ENCODE measurements around the gene LEFTY2.
"Not testable (repeated sequence)": the region's sequence is repeated elsewhere in the genome, so short reads cannot be mapped to it uniquely, and the experiment has no call there.

Gene LEFTY2

DNA sequence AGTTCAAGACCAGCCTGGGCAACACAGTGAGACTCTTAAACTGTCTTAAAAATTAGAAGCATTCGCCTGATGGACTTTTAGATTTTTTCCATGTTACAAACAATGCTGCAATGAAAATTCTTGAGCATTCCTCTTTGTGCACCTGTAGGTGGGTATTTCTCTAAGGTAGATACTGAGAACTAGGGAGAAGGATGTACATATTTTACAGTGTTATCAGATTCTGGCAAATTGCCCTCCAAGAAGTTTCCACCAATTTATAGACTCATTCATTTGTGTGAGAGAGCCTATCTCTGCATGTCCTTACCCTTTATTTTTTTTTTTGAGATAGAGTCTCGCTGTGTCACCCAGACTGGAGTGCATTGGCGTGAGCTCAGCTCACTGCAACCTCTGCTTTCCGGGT lies 12.3 kb upstream of the LEFTY2 start:
- DNase-seq: no peak

DNA sequence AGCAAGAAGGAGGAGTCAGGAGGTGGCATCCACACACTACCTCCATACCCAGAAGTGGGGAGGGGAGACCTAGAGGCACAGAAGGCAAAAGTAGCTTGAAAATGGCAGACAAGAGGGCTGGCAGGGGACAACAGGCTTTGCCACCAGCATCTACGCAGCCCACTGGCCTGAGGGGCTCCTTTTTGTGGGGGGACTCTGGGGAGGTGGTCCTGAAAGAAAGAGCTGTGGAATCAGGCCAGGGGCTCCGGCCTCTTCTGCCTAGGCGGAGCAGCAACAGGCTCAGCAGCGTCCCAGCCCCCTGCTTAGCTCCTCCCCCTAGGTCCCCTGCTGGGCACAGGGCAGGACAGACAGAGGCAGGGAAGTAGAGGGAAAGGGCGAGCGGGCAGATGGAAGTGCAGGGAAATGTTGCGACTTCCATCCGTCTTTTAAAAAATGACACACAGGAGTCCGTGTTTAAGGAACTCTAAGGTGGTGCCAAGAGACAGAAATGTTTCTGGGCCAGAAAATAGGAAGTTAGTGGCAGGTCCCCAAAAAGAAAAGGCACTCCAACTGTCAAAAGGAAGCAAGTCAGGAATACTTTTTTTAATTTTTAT lies 10.0 kb upstream of the LEFTY2 start:
- no peak for DNase-seq

DNA sequence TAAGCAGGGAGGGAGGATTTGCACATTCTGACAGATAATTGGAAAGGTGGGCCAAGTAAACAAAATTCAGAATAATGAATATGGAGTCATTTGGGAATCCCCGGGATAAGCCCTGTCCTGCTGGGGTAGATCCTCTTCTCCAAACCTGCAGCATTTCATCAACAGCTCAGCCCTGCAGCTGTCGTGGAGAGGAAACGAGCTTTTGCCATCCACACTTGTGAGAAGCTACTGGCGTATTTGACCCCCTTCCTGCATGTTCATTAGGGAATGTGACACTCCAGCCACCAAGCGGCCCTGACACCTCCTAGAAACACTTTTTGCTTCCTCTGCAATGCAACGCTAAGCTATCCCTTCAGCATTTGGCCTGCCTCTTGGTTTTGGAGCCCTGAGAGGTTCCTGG lies 8.0 kb upstream of the LEFTY2 start:
- DNase-seq: no peak

- no peak for DNase-seq
These were observed 5.8 kb upstream of the LEFTY2 start for GRCh38 chr1:225946803-225947202.

DNA sequence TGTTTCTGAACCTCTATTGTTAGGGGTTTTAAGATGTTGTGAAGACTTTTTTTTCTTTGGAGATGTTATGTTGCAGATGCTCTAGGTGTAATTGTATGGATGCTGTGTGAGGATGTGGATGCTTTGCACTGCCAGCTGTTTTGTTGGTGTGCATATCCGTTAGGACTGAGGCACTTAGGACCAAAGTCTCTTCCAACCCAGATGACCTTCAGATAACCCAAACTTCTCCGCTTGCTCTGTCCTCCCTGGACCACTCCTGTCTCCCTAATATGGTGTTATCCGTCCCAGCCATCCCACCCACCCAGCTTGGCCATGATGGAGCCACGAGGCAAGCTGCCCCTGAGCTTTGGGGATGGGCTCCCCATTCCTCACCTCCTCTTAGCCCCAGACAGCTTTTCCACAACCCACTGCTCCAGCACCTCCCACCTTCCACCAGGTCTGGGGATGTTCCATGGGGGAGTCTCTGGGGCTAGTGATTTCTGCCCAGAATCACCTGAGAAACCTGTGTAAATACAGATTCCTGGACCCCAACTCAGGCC lies 5.1 kb upstream of the LEFTY2 start:
- DNase-seq: no peak

DNA sequence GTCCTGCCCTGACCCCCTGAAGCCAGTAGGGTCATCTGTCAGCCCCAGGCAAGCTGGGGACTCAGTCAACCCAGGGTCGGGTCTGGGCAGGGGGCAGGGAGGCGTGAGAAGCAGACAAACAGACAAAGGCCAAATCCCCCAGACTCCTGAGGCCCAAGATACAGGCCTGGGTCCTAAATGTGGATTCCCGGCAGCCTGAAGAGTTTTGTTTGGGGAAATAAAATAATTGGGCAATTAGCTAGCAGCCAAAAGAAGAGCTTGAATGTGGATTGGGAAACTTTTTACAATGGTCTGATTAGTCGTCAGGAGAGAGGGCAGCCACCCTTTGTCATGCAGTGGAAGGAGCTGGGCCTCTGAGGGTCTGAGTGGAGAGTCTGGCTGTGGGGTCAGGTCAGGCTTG lies 4.5 kb upstream of the LEFTY2 start:
- DNase-seq: no peak

GRCh38 chr1:225944951-225945350 lies 3.9 kb upstream of the LEFTY2 start:
- DNase-seq: no peak

GRCh38 chr1:225944387-225944786 lies 3.4 kb upstream of the LEFTY2 start:
- no peak for DNase-seq

GRCh38 chr1:225943582-225943981 lies 2.6 kb upstream of the LEFTY2 start:
- DNase-seq: no peak

DNA sequence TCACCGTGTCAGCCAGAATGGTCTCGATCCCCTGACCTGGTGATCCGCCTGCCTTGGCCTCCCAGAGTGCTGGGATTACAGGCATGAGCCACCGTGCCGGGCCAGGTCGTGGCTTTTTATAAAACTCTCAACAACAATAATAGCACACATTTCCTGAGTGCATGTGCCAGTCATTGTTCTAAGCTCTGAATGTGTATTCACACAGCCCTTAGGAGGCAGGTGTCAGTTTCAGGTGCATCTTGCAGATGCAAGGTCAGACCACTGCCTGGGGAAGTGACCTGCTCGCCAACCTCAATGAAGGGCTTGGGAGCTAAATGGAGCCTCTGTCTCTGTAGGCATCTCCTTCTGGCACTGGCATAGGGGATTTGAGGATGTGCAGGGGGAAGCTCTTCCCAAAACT lies 1.6 kb upstream of the LEFTY2 start:
- no peak for DNase-seq

DNA sequence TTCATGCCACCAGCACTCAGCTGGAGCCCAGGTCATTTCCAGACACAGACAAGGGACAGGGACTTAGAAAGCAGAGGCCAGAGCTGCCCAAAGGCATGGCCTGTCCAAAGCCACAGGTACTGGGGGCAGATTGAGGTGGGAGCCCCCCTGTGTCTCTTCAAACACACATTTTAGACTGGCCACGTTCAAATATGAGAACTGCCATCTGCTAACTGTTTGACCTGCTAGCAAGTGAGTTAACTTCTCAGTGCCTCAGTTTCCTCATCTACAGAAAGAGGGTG lies 862 bp upstream of the LEFTY2 start:
- DNase-seq: no peak

DNA sequence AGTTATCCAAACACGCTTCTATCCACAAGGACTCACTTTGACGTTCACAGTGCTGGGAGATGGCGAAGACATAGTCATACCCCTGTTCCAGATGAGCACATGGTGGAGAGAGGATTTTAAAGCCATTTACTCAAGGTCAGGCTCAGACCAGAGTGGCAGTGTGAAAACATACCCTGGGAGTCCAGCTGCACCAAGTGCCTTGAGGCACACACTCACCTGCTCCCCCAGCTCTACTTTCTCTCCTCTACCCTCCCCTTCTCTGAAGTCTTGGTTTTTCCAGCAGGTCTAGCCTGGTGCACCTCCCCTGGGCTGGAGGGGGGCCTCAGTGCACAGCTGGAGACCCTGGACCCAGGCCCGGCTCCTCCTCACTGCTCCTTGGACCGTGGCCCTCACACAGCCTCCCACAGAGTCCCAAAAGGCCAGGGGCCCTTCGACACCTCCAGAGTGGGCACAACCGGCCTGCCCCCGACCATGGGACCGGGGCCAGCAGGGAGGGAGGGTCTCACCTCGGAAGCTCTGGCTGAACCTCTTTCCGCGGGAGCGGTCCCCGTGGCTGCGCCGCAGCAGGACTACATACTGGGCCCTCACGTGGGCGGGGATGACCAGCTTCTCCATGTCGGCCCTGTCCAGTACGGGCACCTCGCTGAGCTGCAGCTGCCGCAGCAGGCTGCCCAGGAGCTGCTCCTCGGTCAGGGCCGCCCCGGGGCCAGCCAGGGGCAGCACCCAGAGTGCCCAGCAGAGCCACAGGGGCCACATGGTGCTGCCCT lies 452 bp downstream of the LEFTY2 start:
- no peak for DNase-seq

GRCh38 chr1:225939939-225940310 lies 1.1 kb downstream of the LEFTY2 start:
- DNase-seq: not testable (repeated sequence)

GRCh38 chr1:225939097-225939938 lies 1.7 kb downstream of the LEFTY2 start:
- DNase-seq: not testable (repeated sequence)

DNA sequence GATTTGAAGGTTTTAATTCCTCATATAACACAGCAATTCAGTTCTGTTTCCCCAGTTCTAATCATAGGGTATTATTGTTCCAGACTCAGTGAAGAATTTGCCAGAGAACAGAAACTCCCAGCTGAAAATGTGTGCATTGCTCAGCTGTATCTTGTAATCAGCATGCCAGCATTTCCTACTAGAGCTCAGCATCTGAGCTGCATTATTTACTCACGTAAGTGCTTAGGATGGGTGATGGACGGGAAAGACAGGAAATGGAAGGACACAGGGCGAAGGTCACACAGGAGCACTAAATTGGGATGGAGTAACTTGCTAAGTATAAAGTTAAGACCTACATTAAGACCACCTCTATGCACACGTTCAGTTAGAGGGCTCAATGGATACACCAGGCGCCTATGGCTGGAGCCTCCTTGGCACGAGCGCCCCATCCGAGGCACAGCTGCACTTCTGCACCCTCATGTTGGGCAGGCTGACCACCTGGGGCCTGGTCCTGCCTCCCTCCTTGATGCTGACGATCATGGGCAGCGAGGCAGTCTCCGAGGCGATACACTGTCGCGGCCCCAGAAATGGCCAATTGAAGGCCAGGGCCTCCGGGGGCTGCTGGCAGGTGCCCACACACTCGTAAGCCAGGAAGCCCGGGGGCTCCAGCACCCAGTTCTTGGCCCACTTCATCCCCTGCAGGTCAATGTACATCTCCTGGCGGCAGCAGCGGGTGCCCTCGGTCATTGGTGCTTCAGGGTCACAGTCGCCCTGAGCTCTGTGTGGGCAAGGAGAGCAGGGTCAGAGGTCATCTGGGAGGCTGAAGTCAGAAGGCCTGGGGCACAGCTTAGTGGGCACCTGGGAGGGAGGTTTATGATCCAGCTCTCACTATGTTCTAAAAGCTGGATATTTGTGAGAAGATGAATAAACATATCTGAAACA lies 3.7 kb downstream of the LEFTY2 start:
- no peak for DNase-seq

DNA sequence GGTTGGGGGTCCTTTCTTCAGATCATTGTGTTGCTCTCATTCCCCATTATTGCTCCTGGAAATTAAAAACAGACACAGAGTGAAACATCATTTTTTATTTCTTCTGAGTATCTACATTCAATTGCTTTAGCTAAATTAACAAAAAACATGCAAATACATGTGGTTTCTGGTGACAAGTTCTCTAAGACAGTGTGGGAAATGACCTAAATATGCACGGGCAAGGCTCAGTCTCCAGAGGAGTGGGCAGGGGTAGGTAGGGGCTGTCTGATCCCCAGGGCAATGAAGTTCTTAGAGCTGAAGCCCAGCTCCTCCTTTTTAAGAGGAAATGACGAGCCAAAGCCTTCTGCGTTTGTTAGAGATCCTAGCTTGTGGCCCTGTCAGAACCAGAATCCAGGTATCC lies 4.5 kb downstream of the LEFTY2 start:
- no peak for DNase-seq

DNA sequence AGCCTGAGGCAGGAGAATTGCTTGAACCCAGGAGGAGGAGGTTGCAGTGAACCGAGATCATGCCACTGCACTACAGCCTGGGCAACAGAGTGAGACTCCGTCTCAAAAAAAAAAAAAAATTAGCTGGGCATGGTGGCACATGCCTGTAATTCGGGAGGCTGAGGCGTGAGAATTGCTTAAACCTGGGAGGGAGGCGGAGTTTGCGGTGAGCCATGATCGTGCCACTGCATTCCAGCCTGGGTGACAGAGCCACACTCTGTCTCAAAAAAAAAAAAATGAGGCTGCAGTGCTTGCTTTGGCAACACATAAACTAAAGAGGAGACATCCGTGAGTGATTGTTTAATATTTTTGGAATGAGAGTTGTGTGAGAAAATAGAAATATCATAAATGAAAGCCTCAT lies 4.9 kb downstream of the LEFTY2 start:
- DNase-seq: not testable (repeated sequence)

DNA sequence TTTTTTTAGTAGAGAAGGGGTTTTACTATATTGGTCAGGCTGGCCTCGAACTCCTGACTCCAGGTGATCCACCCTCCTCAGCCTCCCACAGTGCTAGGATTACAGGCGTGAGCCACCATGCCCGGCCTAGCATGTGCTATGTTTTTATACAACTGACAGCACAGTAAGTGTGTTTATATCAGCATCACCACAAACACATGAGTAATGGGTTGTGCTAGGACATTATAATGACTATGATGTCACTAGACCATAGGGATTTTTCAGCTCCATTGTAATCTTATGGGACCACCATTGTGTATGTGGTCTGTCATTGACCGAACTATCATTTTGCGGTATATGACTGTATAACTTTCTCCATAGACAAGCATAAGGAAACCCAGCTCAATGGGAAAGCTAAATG lies 6.3 kb downstream of the LEFTY2 start:
- DNase-seq: no peak

- no peak for DNase-seq
These were observed 7.9 kb downstream of the LEFTY2 start for GRCh38 chr1:225933072-225933471.

- DNase-seq: no peak
These were observed 9.5 kb downstream of the LEFTY2 start for GRCh38 chr1:225931270-225932136.

- DNase-seq: no peak
These were observed 10.5 kb downstream of the LEFTY2 start for GRCh38 chr1:225930566-225930965.

- not testable (repeated sequence) for DNase-seq
These were observed 11.6 kb downstream of the LEFTY2 start for GRCh38 chr1:225929462-225929861.
